CD4-positive, alpha-beta T cell treated with Interferon gamma for 1 hour (primary cell): ENCODE measurements around the gene LIFR.
"Not testable (repeated sequence)": the region's sequence is repeated elsewhere in the genome, so short reads cannot be mapped to it uniquely, and the experiment has no call there.

Experiments used
- DNase-seq: peaks from one replicate; pipeline ENCODE4 v3.0.0-alpha.2; 2020

The LIFR gene

GRCh38 chr5:38548064-38548759 lies 8.2 kb downstream of the LIFR start:
- DNase-seq, result no peak

DNA sequence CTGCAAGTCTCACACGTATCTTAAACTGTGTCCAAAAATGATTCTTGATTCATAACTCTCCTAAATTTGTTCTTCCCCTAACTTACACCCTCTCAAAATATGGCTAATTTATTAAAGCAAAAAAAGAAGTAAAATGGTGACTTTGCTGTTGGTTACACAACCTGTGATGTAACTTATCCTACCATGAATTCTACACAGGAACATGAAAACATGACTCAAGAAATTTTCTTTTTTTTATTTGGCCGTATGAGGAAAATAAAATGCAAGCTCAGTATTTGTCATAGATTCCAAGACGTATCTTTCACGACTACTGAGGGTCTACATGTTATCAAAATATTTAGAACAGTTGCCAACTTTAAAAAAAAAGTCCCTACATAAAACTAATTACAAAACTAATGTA lies 9.2 kb downstream of the LIFR start:
- DNase-seq, result no peak

DNA sequence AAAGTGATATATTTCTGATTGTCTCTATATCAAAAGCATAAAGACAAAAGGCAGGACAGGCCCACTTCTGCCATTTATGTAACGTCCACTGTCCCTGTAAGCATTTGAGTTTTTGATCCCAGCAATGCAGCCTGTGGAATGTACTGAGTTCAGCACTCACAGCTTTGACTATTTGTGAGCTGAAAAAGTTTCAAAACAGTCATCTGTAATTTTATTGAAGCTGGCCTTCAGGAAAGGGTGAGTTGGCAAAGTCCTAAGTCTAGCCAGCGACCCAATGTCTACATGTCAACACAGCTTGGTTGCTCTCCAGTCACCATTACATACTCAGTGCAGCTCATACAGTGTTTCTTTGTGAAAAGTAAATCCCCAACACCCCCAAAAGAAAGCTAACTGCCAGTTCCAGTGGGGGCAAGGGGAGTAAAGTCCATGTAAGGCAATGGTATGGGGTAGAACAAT lies 9.7 kb downstream of the LIFR start:
- DNase-seq, result no peak

DNA sequence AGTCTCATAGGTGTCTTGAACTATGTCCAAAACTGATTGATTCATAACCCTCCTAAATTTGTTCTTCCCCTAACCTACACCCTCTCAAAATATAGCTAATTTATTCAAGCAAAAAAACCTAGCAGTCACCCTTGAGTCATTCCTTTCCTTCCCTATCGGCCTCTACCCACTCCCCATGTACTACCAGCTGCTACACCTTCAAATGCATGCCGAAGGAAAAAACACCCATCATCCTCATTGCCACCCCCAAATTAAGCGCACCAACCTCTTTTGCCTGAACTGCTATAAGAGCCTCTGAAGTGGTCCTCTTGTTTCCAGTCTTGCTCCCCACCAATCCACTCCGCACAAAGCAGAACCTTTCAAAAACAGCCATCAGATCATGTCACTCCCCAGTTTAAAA lies 12.6 kb downstream of the LIFR start:
- no peak for DNase-seq

GRCh38 chr5:38543074-38543473 lies 13.4 kb downstream of the LIFR start:
- no peak for DNase-seq

GRCh38 chr5:38541174-38541725 lies 15.2 kb downstream of the LIFR start:
- no peak for DNase-seq

DNA sequence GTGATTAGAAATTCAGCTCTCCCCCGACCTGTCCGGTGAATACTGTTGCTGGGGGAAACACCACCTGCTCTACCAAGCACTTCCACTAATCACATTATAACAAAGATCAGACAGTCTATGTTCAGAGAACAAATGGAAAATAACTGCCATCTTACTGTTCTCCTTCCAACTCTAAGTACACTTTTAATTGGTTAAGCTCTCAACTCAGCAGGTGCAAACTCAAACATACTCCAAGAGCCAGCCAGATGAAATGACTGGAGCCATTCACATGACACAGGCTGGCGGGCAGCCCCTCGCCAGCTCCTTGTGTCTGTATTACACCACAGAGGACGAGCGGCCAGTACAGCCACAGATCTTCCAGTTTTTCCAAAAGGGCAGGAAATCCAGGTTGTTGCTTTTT lies 16.1 kb downstream of the LIFR start:
- DNase-seq, result no peak

DNA sequence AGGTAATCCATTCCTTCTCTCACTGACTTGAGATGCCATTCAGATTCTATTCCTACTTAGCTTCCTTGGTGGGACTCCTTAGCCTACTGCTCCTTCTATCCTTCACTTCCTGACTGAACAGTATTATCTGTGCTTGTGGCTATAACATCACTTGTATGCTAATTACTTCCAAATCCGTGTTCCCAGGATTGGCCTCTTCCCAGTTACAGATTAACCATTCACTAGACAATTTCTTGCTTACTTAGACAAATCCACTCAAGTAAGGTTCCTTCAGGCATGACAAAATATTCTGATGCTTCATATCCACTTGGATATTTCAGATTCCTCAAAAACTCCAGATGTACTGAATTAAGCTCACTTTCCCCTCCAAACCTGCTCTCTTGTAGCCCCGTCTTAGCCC lies 18.3 kb downstream of the LIFR start:
- no peak for DNase-seq

DNA sequence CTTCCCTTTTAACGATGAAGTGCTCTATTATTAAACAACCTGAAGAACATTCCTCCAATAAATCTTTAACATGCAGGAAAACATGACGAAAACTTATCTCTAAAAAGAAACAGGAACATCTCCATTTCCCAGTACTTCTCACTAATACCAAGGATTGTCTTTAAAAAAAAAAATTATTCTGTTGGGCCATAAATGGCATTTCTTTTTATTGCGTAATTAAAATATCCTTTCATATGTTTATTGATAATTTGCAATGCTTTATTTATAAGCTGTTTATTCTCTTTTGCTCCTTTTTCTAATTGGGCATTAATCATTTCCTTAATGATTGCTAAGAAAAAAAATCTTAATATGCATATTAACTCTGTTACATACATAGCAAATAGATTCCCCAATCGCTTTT lies 18.9 kb downstream of the LIFR start:
- no peak for DNase-seq

- DNase-seq, result no peak
These were observed 19.5 kb downstream of the LIFR start for GRCh38 chr5:38536968-38537367.

- DNase-seq, result no peak
These were observed 20.6 kb downstream of the LIFR start for GRCh38 chr5:38535845-38536244.

DNA sequence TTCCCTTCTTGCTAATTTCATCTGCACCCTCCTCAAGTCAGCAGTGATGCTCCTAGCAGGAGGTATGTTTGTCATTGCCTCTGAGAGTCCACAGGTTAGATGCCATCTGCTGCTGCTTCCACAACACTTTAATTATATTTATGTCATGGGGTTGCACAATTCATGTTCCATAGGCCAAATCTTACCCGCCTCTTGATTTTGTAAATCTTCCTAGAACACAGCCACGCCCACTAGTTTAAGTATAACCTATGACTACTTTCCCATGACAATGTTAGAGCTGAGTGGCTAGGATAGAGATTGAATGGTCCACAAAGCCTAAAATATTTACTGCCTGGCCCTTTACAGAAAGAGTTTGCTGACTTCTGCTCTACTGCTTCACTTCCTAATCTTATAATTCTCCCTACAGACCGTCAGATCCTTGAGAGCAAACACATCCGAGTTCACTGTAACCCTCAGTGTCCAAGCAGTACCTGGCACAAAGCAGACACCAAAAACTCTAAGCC lies 21.1 kb downstream of the LIFR start:
- no peak for DNase-seq

- no peak for DNase-seq
These were observed 22.3 kb downstream of the LIFR start for GRCh38 chr5:38534156-38534453.

GRCh38 chr5:38533286-38534155 lies 22.9 kb downstream of the LIFR start:
- DNase-seq, result no peak

GRCh38 chr5:38532165-38532669 lies 24.2 kb downstream of the LIFR start:
- DNase-seq, result no peak

DNA sequence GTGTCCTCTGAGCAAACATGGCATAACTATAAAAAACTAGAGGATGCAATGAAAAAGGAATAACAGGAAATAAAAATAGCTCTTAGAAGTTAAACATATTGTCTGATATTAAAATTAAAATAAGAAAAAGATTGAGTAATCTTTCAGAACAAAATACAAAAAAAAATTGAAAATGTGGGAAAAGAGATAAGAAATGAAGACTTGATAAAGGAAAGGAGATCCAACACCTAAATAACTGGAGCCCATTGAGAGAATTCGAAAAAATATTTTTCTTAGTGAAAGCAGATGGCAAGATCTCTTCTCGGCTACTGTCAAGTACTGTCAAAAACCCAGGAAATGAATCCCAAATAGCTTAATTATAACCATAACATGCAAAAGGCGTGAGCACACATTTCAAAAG lies 24.9 kb downstream of the LIFR start:
- no peak for DNase-seq

GRCh38 chr5:38529955-38530646 lies 26.3 kb downstream of the LIFR start:
- no peak for DNase-seq

DNA sequence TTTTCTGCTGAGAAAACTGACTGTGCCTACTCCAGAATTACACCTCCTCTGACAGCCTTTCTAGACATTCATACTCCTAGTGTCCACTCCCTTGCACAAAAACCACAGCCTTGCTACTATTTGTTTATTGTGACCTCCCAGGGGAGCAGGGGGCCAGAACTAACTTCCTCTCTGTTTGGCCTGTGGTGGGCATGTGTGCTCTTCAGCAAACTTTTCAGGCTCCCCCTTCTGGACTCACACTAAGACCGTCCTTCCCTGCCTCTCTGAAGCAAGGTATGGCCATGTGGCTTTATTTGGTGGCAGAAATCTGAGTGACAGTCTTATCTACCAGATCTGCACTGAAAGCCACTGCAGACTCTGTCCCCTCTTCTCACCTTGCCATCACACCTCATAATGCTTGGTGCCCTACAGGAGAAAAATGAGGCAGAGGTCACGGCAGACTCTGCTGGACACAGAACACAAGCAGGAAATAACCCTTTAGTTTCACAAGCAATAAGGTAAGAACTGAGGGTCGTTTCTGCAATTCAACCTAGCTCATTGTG lies 28.2 kb downstream of the LIFR start:
- DNase-seq, result no peak

DNA sequence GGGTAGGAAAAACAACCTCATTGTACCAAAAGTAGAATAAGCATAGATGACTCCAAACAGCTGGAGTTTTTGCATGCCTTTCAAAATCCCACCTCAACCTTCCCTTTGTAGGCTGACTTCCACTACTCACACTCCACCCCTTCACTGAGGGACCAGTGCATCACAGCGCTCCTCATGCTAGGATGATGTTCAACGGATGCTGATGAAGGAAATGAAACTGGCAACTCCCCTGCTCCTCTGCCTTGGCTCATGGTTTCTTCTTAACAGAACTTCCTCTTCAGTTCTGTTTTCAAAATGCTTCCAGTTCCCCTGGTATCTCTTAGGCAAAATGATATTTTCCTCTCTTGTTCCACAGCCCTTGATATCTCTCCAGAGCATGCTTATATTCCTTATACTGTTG lies 29.0 kb downstream of the LIFR start:
- no peak for DNase-seq

- no peak for DNase-seq
These were observed 32.4 kb downstream of the LIFR start for GRCh38 chr5:38524022-38524421.

DNA sequence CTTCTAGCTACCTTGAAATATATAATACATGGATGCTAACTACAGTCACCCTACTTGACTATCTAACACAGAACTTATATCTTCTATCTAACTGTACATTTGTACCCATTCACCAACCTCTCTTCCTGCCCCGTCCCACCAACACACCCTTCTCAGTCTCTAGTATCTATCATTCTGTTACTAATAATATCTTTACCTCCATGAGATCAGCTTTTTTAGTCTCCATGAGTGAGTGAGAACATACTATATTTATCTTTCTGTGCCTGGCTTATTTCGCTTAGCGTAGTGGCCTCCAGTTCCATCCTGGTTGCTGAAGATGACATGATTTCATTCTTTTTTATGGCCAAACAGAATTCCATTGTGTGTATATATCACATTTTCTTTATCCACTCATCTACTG lies 37.0 kb downstream of the LIFR start:
- DNase-seq, result no peak

DNA sequence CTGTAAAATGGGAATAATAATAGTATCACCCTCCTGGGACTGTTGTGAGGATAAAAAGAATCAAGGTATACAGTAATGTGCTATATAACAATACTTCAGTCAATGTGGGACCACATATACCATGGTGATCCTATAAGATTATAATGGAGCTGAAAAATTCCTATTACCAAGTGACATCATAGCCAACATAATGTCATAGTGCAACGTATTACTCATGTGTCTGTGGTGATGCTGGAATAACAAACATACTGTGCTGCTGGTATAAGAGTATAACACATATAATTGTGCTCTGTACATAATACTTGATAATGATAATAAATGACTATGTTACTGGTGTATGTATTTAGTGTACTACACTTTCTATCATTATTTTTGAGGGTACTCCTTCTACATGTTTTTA lies 38.1 kb downstream of the LIFR start:
- no peak for DNase-seq

DNA sequence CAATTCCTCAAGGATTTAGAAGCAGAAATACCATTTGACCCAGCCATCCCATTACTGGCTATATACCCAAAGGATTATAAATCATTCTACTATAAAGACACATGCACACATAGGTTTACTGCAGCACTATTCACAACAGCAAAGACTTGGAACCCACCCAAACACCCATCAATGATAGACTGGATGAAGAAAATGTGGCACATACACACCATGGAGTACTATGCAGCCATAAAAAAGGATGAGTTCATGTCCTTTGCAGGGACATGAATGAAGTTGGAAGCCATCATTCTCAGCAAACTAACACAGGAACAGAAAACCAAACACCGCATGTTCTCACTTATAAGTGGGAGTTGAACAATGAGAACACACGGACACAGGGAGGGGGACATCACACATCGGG lies 39.8 kb downstream of the LIFR start:
- not testable (repeated sequence) for DNase-seq
